CD4-positive, alpha-beta T cell treated with Interleukin-2 at 100 ng/mL for 4 hours (primary cell): Measurements from ENCODE around the gene DUSP1.

ENCODE experiments used
- DNase-seq: peaks from one replicate; pipeline ENCODE4 v3.0.0-alpha.2; 2020; ENCODE audit warnings: low spot score

Gene DUSP1

GRCh38 chr5:172762214-172763119 lies 8.5 kb downstream of the DUSP1 start:
- DNase-seq: no peak

GRCh38 chr5:172760959-172761358 lies 10.0 kb downstream of the DUSP1 start:
- DNase-seq: no peak

- no peak for DNase-seq
Measured at GRCh38 chr5:172760136-172760535, 10.9 kb downstream of the DUSP1 start.

GRCh38 chr5:172758834-172759149 lies 12.2 kb downstream of the DUSP1 start:
- no peak for DNase-seq

- no peak for DNase-seq
Measured at GRCh38 chr5:172758077-172758833, 12.7 kb downstream of the DUSP1 start.

- DNase-seq: no peak
Measured at GRCh38 chr5:172757394-172758010, 13.5 kb downstream of the DUSP1 start.

- DNase-seq: no peak
Measured at GRCh38 chr5:172756764-172757393, 14.1 kb downstream of the DUSP1 start.

GRCh38 chr5:172754596-172755356 lies 16.2 kb downstream of the DUSP1 start:
- DNase-seq: no peak

GRCh38 chr5:172753101-172753500 lies 17.9 kb downstream of the DUSP1 start:
- no peak for DNase-seq

- DNase-seq: no peak
Measured at GRCh38 chr5:172751761-172752510, 19.1 kb downstream of the DUSP1 start.

GRCh38 chr5:172749881-172750633 lies 20.9 kb downstream of the DUSP1 start:
- DNase-seq: no peak

- DNase-seq: no peak
Measured at GRCh38 chr5:172749076-172749475, 21.9 kb downstream of the DUSP1 start.

GRCh38 chr5:172748341-172748843 lies 22.6 kb downstream of the DUSP1 start:
- no peak for DNase-seq

- DNase-seq: no peak
Measured at GRCh38 chr5:172747471-172747870, 23.5 kb downstream of the DUSP1 start.

- DNase-seq: no peak
Measured at GRCh38 chr5:172746725-172747124, 24.3 kb downstream of the DUSP1 start.

- DNase-seq: no peak
Measured at GRCh38 chr5:172745838-172746237, 25.2 kb downstream of the DUSP1 start.

- DNase-seq: no peak
Measured at GRCh38 chr5:172745406-172745805, 25.6 kb downstream of the DUSP1 start.

- DNase-seq: no peak
Measured at GRCh38 chr5:172744123-172745104, 26.6 kb downstream of the DUSP1 start.
